Muscle layer of duodenum (tissue), 2 donors: ENCODE data around the gene DCST2.

Experiments used
- H3K27ac ChIP-seq: one replicate; pipeline ENCODE4 v1.7.0; 2013; ENCODE audit warnings: mild to moderate bottlenecking, low read length
- H3K27me3 ChIP-seq: one replicate; pipeline ENCODE4 v1.7.0; 2013; ENCODE audit warnings: low read depth, mild to moderate bottlenecking, control low read depth, low read length
- H3K36me3 ChIP-seq, 2 donors: one replicate each; pipeline ENCODE4 v1.7.0; 2013; ENCODE audit warnings: low read length in 2 of 2, control low read depth in 1 of 2, mild to moderate bottlenecking in 1 of 2; ENCODE audit not compliant: insufficient read depth in 2 of 2, control insufficient read depth in 1 of 2
- H3K4me1 ChIP-seq, 2 donors: one replicate each; pipeline ENCODE4 v1.7.0; 2013; ENCODE audit warnings: low read length in 2 of 2, mild to moderate bottlenecking in 2 of 2, control low read depth in 1 of 2, moderate library complexity in 1 of 2; ENCODE audit not compliant: insufficient read depth in 2 of 2, control insufficient read depth in 1 of 2
- H3K4me3 ChIP-seq, 2 donors: one replicate each; pipeline ENCODE4 v1.7.0; 2013; ENCODE audit warnings: low read length in 2 of 2, low read depth in 1 of 2, mild to moderate bottlenecking in 1 of 2
- H3K9me3 ChIP-seq, 2 donors: one replicate each; pipeline ENCODE4 v1.7.0; 2013; ENCODE audit warnings: low read length in 2 of 2, control low read depth in 1 of 2, mild to moderate bottlenecking in 1 of 2; ENCODE audit not compliant: control insufficient read depth in 1 of 2
- donor health status: healthy.

The DCST2 gene

DNA sequence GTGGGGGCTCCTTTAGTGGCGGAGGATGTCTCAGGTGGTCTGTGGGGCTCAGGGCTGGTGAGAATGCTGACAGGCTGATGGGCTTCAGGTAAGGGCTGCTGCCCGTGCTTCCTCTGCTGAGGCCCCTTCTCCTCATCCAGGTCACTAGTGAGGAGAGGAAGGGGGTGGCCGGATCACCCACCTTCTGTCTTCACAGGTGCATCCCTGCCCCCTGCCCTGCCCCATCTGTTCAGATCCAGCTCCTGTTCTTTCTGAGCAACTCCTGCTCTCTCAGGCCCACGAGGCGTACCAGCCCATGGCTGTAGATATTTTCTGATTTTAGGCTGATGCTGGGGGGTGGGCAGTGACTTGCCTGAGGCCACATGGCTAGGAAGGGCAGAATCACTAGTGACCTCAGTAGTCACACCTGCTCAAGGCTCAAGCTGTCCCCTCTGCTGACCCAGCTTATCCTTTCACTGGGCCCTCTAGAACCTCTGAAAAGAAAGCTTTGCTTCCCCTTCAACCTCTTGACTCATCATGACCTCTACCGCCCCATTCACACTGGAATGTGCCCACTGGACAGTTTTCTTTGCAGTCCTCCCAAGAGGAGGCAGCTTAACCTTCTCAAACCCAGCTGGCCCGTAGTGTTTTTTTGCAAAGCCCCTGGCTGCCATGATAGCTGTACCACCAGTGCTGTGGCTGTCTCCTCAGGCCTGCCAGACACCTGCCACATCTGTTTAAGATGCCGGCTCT, 14.8 kb downstream of the DCST2 start:
- Histone ChIP-seq H3K4me3 (no peak overlapping the region), H3K36me3 (peaks cover 4 to 23% of the 10 kb centered on the region in 2 donors), H3K27me3 (no peaks in the 10 kb centered on the region), H3K4me1 (peaks cover 4 to 19% of the 10 kb centered on the region in 2 donors), H3K27ac (no peak overlapping the region), H3K9me3 (no peaks in the 10 kb centered on the region)

DNA sequence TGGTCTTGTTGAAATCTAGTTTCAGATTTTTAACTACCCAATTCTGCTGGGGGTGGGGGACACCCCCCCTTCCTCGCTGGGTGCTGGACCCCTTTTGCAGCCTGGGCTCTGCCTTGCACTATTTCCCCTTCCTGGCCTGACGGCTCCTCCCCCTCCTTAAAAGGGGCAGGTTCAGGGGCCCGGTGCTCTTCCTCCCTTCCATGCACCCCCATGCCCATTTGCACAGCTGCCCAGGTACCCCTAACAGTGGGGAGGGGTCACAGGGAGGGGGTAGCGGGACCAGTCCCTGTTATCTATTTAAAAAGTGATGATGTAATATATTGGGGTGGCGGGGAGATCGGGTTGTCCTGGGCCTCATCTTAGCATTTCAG, 15.7 kb downstream of the DCST2 start:
- peak overlapping the region; percentile 58 for H3K27ac ChIP-seq
- no peaks in the 10 kb centered on the region for H3K27me3 ChIP-seq
- H3K36me3 ChIP-seq: peaks cover 4 to 23% of the 10 kb centered on the region in 2 donors
- H3K4me1 ChIP-seq: peaks cover 8 to 19% of the 10 kb centered on the region in 2 donors
- no peaks in the 10 kb centered on the region for H3K9me3 ChIP-seq
- peak overlapping the region; percentile 48 to 49 for H3K4me3 ChIP-seq

DNA sequence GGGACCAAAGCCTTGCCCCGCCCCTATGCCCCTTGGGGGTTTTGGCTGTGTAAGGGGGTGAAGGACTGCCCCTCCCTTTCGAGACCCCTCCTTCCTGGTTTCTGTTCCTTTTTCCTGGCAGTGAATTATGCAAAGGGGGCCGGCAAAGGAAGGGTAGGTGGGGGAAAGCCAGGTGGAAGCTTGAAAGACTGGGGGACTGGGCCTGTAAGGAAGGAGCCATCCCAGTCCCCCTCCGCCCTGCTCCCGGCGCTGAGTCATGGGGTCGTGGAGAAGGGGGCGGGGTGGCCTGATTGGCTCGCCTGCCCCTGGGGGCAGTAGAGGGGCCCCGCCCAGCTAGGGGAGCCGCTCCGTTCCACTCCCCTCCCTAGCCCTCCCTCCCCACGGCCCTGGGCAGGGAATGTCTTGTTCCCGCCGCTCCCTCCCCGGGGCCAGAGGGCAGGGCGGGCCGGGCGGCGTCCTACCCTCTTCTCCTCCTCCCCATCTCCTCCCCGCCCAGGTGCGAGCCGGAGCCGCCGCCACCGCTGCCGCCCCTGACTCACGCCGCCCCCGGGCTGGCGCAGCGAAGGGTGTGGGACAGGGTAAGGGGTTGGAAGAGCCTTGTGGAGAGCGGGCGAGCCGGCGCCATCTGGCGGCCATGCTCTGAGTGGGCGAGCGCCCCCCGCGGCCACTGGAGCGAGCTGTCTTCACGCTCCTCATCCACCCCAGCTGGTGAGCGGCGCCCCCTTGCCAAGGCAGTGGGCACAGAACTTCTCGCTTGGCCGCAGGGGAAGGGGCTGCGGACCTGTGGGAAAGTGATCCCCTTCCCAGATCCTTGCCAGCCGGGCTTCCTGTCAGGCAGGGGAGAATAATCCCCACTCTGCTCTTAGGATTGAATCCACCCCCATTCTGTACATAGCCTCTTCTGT, 16.3 kb downstream of the DCST2 start:
- Histone ChIP-seq H3K4me1 (peaks cover 11 to 23% of the 10 kb centered on the region in 2 donors), H3K36me3 (peaks cover 4 to 23% of the 10 kb centered on the region in 2 donors), H3K27ac (peak overlapping the region; percentile 82), H3K9me3 (no peaks in the 10 kb centered on the region), H3K27me3 (no peaks in the 10 kb centered on the region), H3K4me3 (peak overlapping the region; percentile 48 to 49)

DNA sequence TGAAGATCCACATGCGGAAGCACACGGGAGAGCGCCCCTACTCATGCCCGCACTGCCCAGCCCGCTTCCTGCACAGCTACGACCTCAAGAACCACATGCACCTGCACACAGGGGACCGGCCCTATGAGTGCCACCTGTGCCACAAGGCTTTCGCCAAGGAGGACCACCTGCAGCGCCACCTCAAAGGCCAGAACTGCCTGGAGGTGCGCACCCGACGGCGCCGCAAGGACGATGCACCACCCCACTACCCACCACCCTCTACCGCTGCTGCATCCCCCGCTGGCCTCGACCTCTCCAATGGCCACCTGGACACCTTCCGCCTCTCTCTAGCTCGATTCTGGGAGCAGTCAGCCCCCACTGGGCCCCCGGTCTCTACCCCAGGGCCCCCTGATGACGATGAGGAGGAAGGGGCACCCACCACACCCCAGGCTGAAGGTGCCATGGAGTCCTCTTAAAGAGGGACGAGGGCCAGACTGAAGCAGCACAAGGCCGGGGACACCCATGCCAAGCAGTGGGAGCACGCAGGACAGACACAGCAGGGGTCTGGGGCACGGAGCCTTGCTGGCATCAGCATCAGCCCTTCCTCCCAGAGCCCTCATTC, 17.2 kb downstream of the DCST2 start:
- no peaks in the 10 kb centered on the region for H3K27me3 ChIP-seq
- no peaks in the 10 kb centered on the region for H3K9me3 ChIP-seq
- H3K4me1 ChIP-seq: peaks cover 12 to 32% of the 10 kb centered on the region in 2 donors
- H3K4me3 ChIP-seq: peak overlapping the region in 1 of 2 donors; percentile 21
- H3K27ac ChIP-seq: peak overlapping the region; percentile 82
- peaks cover 4 to 23% of the 10 kb centered on the region in 2 donors for H3K36me3 ChIP-seq

DNA sequence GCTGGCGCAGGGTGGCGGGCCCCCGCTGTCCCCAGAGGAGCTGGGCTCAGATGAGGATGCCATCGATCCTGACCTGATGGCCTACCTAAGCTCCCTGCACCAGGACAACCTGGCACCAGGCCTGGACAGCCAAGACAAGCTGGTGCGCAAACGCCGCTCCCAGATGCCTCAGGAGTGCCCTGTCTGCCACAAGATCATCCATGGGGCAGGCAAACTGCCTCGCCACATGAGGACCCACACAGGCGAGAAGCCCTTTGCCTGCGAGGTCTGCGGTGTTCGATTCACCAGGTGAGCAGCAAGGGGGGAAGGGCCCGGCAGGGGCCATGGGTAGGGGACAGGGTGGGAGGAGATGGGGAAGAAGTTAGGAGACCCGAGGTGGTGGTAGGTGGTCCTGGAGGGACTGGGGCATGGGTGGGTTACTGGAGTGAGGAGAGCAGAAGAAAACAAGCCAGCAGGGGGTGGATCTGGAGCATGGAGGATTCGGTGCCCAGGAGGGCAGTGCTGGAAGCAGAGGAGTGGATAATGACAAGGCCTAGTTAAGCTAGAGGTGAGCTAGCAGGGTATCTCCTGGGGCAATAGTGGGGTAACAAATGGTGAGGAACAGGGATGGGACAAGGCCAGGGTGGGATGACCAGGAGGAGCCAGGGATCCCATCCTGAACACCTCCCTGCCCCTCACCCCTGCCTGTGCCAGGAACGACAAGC, 17.9 kb downstream of the DCST2 start:
- no peak overlapping the region for H3K27ac ChIP-seq
- peaks cover 4 to 23% of the 10 kb centered on the region in 2 donors for H3K36me3 ChIP-seq
- no peaks in the 10 kb centered on the region for H3K27me3 ChIP-seq
- H3K4me1 ChIP-seq: peaks cover 18 to 32% of the 10 kb centered on the region in 2 donors
- no peak overlapping the region for H3K4me3 ChIP-seq
- H3K9me3 ChIP-seq: no peaks in the 10 kb centered on the region

DNA sequence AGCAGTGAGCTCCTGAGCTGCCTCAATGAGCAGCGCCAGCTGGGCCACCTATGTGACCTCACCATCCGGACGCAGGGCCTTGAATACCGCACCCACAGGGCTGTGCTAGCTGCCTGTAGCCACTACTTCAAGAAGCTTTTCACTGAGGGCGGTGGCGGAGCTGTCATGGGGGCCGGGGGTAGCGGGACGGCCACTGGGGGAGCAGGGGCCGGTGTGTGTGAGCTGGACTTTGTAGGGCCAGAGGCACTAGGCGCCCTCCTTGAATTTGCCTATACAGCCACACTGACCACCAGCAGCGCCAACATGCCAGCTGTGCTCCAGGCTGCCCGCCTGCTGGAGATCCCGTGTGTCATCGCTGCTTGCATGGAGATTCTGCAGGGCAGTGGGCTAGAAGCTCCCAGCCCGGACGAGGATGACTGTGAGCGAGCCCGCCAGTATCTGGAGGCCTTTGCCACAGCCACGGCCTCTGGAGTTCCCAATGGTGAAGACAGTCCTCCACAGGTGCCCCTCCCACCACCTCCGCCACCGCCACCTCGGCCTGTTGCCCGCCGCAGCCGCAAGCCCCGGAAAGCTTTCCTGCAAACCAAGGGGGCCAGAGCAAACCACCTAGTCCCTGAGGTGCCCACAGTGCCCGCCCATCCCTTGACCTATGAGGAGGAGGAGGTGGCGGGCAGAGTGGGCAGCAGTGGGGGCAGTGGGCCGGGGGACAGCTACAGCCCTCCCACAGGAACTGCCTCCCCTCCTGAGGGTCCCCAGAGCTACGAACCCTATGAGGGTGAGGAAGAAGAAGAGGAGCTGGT, 18.7 kb downstream of the DCST2 start:
- Histone ChIP-seq H3K36me3 (peaks cover 4 to 23% of the 10 kb centered on the region in 2 donors), H3K27ac (no peak overlapping the region), H3K4me1 (peaks cover 22 to 40% of the 10 kb centered on the region in 2 donors), H3K9me3 (no peaks in the 10 kb centered on the region), H3K4me3 (no peak overlapping the region), H3K27me3 (no peaks in the 10 kb centered on the region)

DNA sequence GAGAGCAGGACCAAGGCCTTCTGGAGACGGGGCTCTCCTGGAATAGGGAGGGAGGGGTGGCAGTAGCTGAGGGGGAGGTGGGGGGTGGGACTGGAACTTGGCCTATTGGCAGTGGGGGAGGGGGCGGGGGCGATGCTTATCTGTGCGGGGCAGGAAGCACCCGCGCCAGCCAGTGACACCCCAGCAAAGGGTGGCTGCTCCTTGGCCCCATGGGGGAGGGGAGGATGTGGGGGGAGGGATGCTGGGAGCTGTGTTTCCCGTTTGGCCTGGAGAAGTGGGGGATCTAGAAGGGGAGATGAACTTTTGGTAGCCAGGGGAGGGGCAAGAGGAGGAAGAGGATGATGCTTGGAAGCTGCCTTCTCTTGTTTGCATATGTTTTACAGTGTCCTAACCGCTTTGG, 19.9 kb downstream of the DCST2 start:
- peak overlapping the region; percentile 74 for H3K27ac ChIP-seq

DNA sequence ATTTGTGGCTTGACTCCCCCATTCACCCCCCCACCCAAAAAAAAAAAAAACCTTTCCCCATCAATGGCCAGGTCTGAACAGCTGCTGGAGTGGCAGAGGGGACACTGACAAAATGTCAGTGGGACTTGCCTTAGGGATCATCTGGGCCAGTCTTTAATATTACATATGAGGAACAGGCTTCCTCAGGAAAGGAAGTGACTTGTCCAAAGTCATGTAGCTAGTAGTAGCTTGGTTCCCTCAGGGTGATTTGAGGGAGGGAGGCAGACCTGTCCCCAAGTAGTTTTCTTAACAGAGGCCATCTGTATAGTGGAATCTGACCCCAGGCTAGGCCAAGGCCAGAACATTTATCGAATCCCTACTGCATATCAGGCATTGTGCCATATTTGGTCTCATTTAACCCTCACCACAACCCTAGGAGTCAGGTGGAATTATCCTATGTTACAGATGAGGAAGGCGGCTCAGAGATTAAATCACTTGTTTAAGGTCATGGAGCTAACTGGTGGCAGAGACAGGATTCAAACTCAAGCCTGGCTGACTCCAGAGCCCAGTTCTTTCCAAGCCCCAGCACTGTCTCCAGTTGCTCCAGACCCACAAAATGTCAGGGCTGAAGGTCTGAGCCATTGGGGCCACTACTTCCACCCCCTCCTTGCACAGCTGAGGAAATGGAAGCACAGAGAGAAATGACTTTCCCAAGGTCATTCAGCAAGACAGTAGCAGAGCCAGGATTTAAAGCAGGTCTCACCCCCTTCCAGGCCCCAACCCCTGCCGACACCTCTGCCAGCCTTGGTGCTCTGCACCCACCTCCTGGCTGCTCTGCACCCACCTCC, 20.6 kb downstream of the DCST2 start:
- Histone ChIP-seq H3K27ac (peak overlapping the region; percentile 74), H3K27me3 (no peaks in the 10 kb centered on the region), H3K4me3 (no peak overlapping the region), H3K36me3 (peaks cover 4 to 23% of the 10 kb centered on the region in 2 donors), H3K9me3 (no peaks in the 10 kb centered on the region), H3K4me1 (peaks cover 22 to 37% of the 10 kb centered on the region in 2 donors)

More for the DNA sequence above, 19.9 kb downstream of the DCST2 start:
- H3K27me3 ChIP-seq: no peaks in the 10 kb centered on the region
- no peaks in the 10 kb centered on the region for H3K9me3 ChIP-seq
- no peak overlapping the region for H3K4me3 ChIP-seq
- H3K4me1 ChIP-seq: peaks cover 22 to 40% of the 10 kb centered on the region in 2 donors
- peaks cover 4 to 23% of the 10 kb centered on the region in 2 donors for H3K36me3 ChIP-seq

DNA sequence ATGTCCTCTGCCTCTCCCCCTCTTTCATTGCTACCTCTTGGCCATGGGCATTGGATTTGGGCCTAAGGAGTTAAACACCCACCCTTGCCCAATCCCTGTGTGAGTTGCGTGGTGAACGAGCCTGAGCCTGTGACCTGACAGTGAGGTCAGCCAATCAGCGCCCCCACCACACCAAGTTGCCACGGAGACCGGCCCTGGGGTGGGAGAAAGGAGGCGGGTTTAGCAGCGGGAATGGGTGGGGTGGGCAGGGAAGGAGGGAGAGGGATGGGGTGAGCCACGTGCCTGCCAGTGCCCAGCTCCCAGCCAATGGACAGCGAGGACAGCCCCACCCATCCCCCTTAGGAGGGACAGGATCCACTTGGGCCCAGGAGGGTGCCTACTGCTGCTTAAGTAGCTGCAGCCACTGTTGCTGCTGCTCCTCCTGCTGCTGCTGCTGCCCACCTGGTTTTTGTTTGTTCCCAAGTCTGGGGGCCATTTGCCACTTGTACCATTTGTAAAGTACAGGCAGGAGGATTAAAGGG, 21.5 kb downstream of the DCST2 start:
- H3K4me1 ChIP-seq: peaks cover 28 to 34% of the 10 kb centered on the region in 2 donors
- peaks cover 4 to 23% of the 10 kb centered on the region in 2 donors for H3K36me3 ChIP-seq
- no peak overlapping the region for H3K4me3 ChIP-seq
- no peaks in the 10 kb centered on the region for H3K9me3 ChIP-seq
- no peaks in the 10 kb centered on the region for H3K27me3 ChIP-seq
- H3K27ac ChIP-seq: peak overlapping the region; percentile 74
